HEK293T (cell line): ENCODE data around the gene ASXL1.

Experiments used
- CTCF ChIA-PET: fragments of 350-600 bp; formaldehyde crosslinking; extraction: SDS; loops from one replicate; lab custom pipeline; 2021; ENCODE audit warnings: antibody characterized with exemption, inconsistent platforms; lab: Yijun Ruan, JAX
- POLR2A ChIA-PET: fragments of 350-600 bp; formaldehyde crosslinking; extraction: SDS; loops from one replicate; lab custom pipeline; 2020; ENCODE audit warnings: antibody characterized with exemption, inconsistent platforms; lab: Yijun Ruan, JAX
- DNase-seq: peaks from one replicate; pipeline ENCODE4 v3.0.0; 2012; ENCODE audit warnings: mixed read lengths; ENCODE audit errors: extremely low spot score
- ARNT ChIP-seq: fragments of 450-650 bp; IDR thresholded peaks from 2 replicates; pipeline ENCODE4 v1.6.1; 2017; ENCODE audit warnings: mild to moderate bottlenecking
- BHLHE40 ChIP-seq: fragments of 450-650 bp; IDR thresholded peaks from 2 replicates; pipeline ENCODE4 v1.6.1; 2016; ENCODE audit warnings: mild to moderate bottlenecking, moderate library complexity, borderline replicate concordance
- CTBP1 ChIP-seq: fragments of 450-650 bp; IDR thresholded peaks from 2 replicates; pipeline ENCODE4 v1.6.1; 2016; ENCODE audit warnings: borderline replicate concordance
- ELF4 ChIP-seq: fragments of 450-650 bp; IDR thresholded peaks from 2 replicates; pipeline ENCODE4 v1.6.1; 2017; ENCODE audit warnings: antibody characterized with exemption
- FOXA1 ChIP-seq: fragments of 450-650 bp; IDR thresholded peaks from 2 replicates; pipeline ENCODE4 v1.6.1; 2016; ENCODE audit warnings: mild to moderate bottlenecking
- FOXK2 ChIP-seq: fragments of 450-650 bp; IDR thresholded peaks from 2 replicates; pipeline ENCODE4 v1.6.1; 2016; ENCODE audit warnings: mild to moderate bottlenecking
- FOXM1 ChIP-seq: fragments of 450-650 bp; IDR thresholded peaks from 2 replicates; pipeline ENCODE4 v1.6.1; 2017; ENCODE audit warnings: mild to moderate bottlenecking, borderline replicate concordance
- HDGF ChIP-seq: fragments of 450-650 bp; IDR thresholded peaks from 2 replicates; pipeline ENCODE4 v1.6.1; 2017; ENCODE audit warnings: antibody characterized with exemption, borderline replicate concordance
- L3MBTL2 ChIP-seq: fragments of 450-650 bp; conservative IDR thresholded peaks from 2 replicates; pipeline ENCODE4 v1.6.1; 2016; ENCODE audit warnings: mild to moderate bottlenecking
- LEF1 ChIP-seq: fragments of 450-650 bp; IDR thresholded peaks from 2 replicates; pipeline ENCODE4 v1.6.1; 2017; ENCODE audit warnings: mild to moderate bottlenecking, borderline replicate concordance
- NFRKB ChIP-seq: fragments of 450-650 bp; IDR thresholded peaks from 2 replicates; pipeline ENCODE4 v1.6.1; 2016; ENCODE audit warnings: mild to moderate bottlenecking, moderate library complexity
- SP1 ChIP-seq: fragments of 450-650 bp; IDR thresholded peaks from 2 replicates; pipeline ENCODE4 v1.6.1; 2017
- SUZ12 ChIP-seq: fragments of 450-650 bp; IDR thresholded peaks from 2 replicates; pipeline ENCODE4 v1.6.1; 2016; ENCODE audit warnings: mild to moderate bottlenecking
- TARDBP ChIP-seq: fragments of 450-650 bp; IDR thresholded peaks from 2 replicates; pipeline ENCODE4 v1.6.1; 2016
- ZNF384 ChIP-seq: fragments of 450-650 bp; IDR thresholded peaks from 2 replicates; pipeline ENCODE4 v1.6.1; 2016
- TF ChIP-seq, protein P1 (sequence below): fragments of 450-650 bp; IDR thresholded peaks from 2 replicates; pipeline ENCODE4 v1.6.1; 2016

ASXL1 gene

DNA sequence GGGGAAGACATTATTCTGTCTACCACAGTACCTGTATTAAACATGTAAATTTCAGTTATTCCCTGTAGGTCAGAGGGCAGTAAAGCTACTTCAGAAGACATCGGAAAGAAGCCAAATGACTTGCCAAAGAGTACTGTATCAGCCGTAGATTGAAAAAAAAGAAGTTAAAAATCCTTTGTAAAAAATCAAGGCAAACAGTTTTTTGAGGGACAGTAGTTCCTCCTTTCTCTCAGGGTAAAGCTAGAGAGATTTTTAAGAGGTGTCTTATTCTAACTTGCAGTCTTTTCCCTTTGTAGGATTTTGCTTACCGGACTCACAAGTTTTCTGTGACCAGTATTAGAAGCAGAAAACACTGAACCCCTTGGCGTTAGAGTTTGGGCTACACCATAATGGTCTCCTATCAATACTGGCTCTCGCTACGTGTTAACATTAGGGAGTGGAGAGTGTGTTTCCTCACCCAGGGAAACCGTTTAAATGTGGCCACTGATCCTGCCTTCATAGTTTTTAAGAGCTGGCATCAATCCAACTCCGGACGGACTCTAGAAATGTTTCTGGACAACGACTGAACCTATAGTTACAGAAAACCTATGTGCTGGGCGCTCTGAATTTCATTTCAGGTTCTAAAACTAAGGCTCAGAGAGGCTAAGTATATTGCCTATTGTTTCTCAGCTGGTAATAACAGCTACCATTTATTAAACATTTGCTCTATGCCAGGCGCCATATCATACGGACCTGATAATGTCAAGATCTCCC is 1.3 kb upstream of the ASXL1 start:
- CTCF ChIA-PET = no interaction called here
- TF ChIP-seq TARDBP = no peak
- TF ChIP-seq SUZ12 = no peak
- no peak for DNase-seq
- POLR2A ChIA-PET = interaction anchor here (1.3 to 1.5 kb wide), 3 partner anchors 12 to 147 kb away, joined by 3 to 7 read pairs (median 3); no protein-coding TSS in a partner anchor

DNA sequence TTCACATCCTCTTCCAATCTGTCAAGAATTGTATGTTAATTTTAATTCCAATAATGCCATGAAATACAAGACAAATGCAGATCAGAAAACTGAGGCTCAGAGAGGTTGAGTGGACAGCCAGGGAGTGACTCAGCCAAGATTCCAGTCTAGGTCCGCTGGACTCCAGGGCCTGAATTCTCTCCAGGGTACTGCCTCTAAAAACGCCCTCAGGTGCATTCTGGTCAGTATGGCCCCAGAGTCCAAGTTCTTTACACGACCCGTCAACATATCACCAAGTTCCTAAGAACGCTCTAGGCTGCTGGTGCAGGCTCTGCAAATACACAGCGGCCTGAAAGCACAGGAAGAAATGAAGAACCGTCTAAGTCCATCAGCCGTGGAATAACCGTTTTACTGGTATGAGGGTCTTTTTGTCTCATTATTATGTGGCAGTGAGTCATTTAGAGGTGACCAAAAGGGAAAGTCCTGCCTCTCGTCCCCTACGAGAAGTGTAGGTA is 709 bp upstream of the ASXL1 start:
- POLR2A ChIA-PET = interaction anchor here (0.7 to 1.5 kb wide), 5 partner anchors 11 to 148 kb away, joined by 3 to 7 read pairs (median 4); no protein-coding TSS in a partner anchor
- CTCF ChIA-PET = no interaction called here
- no peak for DNase-seq
- TF ChIP-seq SUZ12 = no peak
- no peak for TF ChIP-seq NFRKB
- TF ChIP-seq HDGF = no peak
- TF ChIP-seq CTBP1 = no peak
- TF ChIP-seq TARDBP = no peak
- no peak for TF ChIP-seq FOXM1
- TF ChIP-seq, protein P1, sequence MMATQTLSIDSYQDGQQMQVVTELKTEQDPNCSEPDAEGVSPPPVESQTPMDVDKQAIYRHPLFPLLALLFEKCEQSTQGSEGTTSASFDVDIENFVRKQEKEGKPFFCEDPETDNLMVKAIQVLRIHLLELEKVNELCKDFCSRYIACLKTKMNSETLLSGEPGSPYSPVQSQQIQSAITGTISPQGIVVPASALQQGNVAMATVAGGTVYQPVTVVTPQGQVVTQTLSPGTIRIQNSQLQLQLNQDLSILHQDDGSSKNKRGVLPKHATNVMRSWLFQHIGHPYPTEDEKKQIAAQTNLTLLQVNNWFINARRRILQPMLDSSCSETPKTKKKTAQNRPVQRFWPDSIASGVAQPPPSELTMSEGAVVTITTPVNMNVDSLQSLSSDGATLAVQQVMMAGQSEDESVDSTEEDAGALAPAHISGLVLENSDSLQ = no peak
- no peak for TF ChIP-seq FOXK2
- TF ChIP-seq LEF1 = no peak
- no peak for TF ChIP-seq ZNF384
- no peak for TF ChIP-seq ELF4
- TF ChIP-seq SP1 = no peak
- TF ChIP-seq ARNT = no peak
- TF ChIP-seq BHLHE40 = no peak
- no peak for TF ChIP-seq FOXA1
- TF ChIP-seq L3MBTL2 = no peak

DNA sequence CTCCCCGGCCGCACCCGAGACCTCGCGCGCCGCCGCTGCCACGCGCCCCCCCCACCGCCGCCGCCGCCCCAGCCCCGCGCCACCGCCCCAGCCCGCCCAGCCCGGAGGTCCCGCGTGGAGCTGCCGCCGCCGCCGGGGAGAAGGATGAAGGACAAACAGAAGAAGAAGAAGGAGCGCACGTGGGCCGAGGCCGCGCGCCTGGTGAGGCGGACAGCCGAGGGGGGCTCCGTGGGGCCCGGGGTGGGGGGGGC is 426 bp downstream of the ASXL1 start:
- ChIA-PET POLR2A (interaction anchor here (0.6 to 0.8 kb wide), 2 partner anchors 22 to 54 kb away, joined by 3 read pairs; no protein-coding TSS in a partner anchor), CTCF (no interaction called here)
- DNase-seq = no peak
- TF ChIP-seq, protein P1 = no peak
- TF ChIP-seq L3MBTL2 = no peak
- TF ChIP-seq LEF1 = no peak
- TF ChIP-seq SP1 = no peak
- TF ChIP-seq ARNT = no peak
- no peak for TF ChIP-seq FOXK2
- no peak for TF ChIP-seq HDGF
- no peak for TF ChIP-seq SUZ12
- TF ChIP-seq NFRKB = no peak

DNA sequence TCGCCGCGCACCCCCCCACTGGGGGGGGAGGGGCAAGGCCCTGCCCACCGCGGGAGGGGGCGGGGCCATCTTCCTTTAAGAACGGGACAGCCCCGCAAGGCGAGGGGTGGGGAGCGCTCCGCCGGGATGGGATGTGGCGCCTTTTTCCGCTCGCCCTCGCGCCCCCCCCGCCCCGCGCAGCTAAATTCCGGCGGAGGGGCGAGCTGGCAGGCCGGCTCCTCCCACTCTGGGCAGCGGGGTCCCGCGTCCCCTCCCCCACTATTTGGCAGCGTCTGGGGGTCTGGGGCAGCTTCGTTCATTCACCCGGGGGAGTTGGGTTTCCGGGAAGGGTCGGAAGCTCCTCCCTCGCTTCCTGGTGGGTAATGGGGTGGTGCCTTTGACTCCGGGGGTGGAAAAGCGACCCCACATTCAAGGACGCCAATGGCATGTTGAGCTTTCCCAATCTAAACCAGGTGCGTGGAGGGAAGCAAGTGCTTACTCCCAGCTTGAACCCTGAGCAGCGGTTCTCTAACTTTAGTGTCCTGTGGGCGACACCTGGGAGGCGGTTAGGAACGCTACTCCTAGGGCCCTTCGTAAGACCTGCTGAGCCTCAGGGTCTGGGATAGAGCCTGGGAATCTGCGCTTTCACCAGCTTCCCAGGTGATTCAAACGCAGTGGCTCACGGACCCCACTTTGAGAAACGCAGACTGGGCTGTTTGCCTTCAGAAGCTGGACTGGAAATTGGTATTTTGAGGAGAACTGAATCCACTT is 927 bp downstream of the ASXL1 start:
- TF ChIP-seq FOXM1 = 0 out of 2 replicates have a peak, but pooled peaks have one; percentile 27
- no peak for TF ChIP-seq SUZ12
- POLR2A ChIA-PET = interaction anchor here (0.6 to 0.8 kb wide), 3 partner anchors 12 to 53 kb away, joined by 3 read pairs; no protein-coding TSS in a partner anchor
- DNase-seq = peak; percentile 71
- CTCF ChIA-PET = no interaction called here

DNA sequence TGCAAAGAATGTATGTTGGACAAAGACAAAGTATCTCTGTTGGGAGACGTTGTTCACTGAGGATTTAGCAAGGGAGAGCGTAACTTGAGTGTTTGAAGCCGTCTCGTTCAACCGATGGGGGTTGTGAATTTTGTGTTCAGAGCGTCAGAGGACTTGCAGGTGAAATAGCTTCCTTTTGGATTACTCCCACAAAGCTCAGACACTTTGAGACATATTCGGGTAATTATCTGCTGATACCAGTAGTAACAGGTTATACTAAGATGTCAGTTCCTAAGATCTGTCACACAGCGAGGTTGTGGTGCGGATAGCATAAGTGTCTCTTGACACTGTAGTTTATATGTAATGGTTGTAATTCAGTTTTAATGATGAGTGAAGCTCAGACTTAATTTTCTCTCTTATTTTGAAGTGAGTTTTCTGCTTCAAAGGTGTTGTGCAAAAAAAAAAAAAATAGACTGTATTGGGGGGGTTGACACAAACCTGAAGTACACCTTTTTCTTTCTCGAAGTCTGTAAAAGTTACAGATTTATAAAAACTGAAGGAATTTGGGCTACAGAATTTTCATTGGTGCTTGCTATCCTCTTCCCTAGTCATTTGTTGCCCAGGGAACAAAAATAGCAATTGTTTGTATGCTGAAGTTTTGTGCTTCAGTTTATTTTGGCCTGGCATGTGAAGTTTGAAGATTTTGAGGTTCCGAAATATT is 1.7 kb downstream of the ASXL1 start:
- DNase-seq = no peak
- ChIA-PET POLR2A (interaction anchor here (0.7 kb wide), 1 partner anchor 11 kb away, joined by 3 read pairs; no protein-coding TSS in a partner anchor), CTCF (no interaction called here)
- no peak for TF ChIP-seq NFRKB
- no peak for TF ChIP-seq SP1
- no peak for TF ChIP-seq FOXK2
- TF ChIP-seq FOXM1 = no peak
- TF ChIP-seq ELF4 = no peak

DNA sequence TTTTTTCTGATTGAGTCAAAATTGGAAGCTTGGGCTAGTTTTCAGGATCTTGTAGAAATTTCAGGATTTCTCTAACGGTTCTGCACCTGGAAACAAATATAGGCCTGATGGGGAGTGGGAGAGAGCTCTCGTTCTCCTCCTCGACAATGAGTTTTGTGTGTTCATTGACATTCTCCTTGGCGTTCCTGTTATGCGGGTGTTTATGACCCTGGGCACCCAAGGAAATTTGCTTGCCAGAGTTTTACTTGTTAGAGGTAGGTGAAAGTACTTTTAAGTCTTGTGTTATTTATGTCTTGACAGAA is 2.2 kb downstream of the ASXL1 start:
- TF ChIP-seq LEF1 = no peak
- no peak for DNase-seq
- POLR2A ChIA-PET = no interaction called here
- CTCF ChIA-PET = no interaction called here

DNA sequence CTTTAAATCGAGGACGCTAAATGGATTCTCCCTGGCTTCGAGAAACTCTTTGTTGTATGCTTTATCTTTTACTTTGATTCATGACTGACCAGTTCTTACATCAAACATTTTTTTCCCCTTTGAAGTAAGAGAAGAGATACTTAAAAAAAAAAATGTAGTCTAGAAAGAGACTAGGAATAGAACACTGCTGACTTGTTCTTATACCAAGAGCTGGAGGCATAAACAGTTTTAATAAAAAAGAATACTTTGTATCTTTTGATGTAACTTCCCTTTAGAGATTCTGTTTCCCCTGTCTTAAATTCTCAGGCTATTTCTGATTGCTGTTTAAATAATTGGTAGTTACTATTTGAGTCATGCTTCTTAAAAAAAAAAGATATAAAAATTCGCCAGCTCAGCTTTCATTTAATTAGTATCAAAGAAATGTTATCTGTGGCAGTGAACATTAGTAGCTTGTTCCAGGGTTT is 4.8 kb downstream of the ASXL1 start:
- CTCF ChIA-PET = no interaction called here
- POLR2A ChIA-PET = interaction anchor here (0.6 to 0.7 kb wide), 2 partner anchors 94 to 678 kb away, joined by 3 to 5 read pairs; no protein-coding TSS in a partner anchor
- DNase-seq = no peak
- no peak for TF ChIP-seq FOXM1
- TF ChIP-seq LEF1 = no peak
- TF ChIP-seq L3MBTL2 = no peak
- TF ChIP-seq CTBP1 = no peak
- no peak for TF ChIP-seq ELF4
- TF ChIP-seq NFRKB = no peak
- TF ChIP-seq ZNF384 = no peak
- TF ChIP-seq BHLHE40 = no peak
- TF ChIP-seq FOXK2 = no peak
- no peak for TF ChIP-seq HDGF
- no peak for TF ChIP-seq FOXA1
- no peak for TF ChIP-seq SUZ12
- TF ChIP-seq, protein P1 = no peak
- no peak for TF ChIP-seq ARNT
- no peak for TF ChIP-seq SP1
- TF ChIP-seq TARDBP = no peak
